Medulla oblongata (tissue), 1 donor: ENCODE measurements around the gene MTMR1.

Experiments used
- DNase-seq: peaks from one replicate; pipeline ENCODE4 v3.0.0-alpha.2; 2015; ENCODE audit errors: extremely low spot score

MTMR1 gene

GRCh38 chrX:150762258-150763165, 69.3 kb downstream of the MTMR1 start:
- peak; percentile 11 for DNase-seq

GRCh38 chrX:150763303-150763797, 70.2 kb downstream of the MTMR1 start:
- no peak for DNase-seq

GRCh38 chrX:150763810-150764209, 70.6 kb downstream of the MTMR1 start:
- DNase-seq, result no peak

- no peak for DNase-seq
These were observed 72.0 kb downstream of the MTMR1 start for GRCh38 chrX:150765237-150765636.

GRCh38 chrX:150765782-150766350, 72.7 kb downstream of the MTMR1 start:
- DNase-seq, result no peak

GRCh38 chrX:150766351-150767044, 73.3 kb downstream of the MTMR1 start:
- DNase-seq, result no peak

GRCh38 chrX:150767045-150767395, 73.8 kb downstream of the MTMR1 start:
- DNase-seq, result no peak

GRCh38 chrX:150767475-150768131, 74.4 kb downstream of the MTMR1 start:
- DNase-seq, result no peak

GRCh38 chrX:150768132-150768485, 74.9 kb downstream of the MTMR1 start:
- DNase-seq, result no peak

GRCh38 chrX:150768580-150769190, 75.5 kb downstream of the MTMR1 start:
- DNase-seq, result peak; percentile 37

GRCh38 chrX:150769408-150769807, 76.2 kb downstream of the MTMR1 start:
- DNase-seq, result no peak

GRCh38 chrX:150770623-150771022, 77.4 kb downstream of the MTMR1 start:
- DNase-seq, result no peak

GRCh38 chrX:150771116-150771515, 77.9 kb downstream of the MTMR1 start:
- no peak for DNase-seq

GRCh38 chrX:150772150-150772970, 79.2 kb downstream of the MTMR1 start:
- peak; percentile 74 for DNase-seq

- DNase-seq, result no peak
These were observed 79.9 kb downstream of the MTMR1 start for GRCh38 chrX:150773117-150773516.

- no peak for DNase-seq
These were observed 80.4 kb downstream of the MTMR1 start for GRCh38 chrX:150773634-150774033.

GRCh38 chrX:150774798-150775568, 81.8 kb downstream of the MTMR1 start:
- peak; percentile 66 for DNase-seq

- DNase-seq, result no peak
These were observed 82.6 kb downstream of the MTMR1 start for GRCh38 chrX:150775569-150776350.

GRCh38 chrX:150777328-150777992, 84.3 kb downstream of the MTMR1 start:
- no peak for DNase-seq
